Uterus (tissue), 4 donors: ENCODE results near the gene KRT71. TPM values are rescaled to one million over a fixed set of nuclear protein-coding genes. Genes with fewer than 3 reads are reported as not detected.

Source experiments
- DNase-seq, 2 donors: peaks; one replicate each; pipeline ENCODE4 v3.0.0-alpha.2; 2019 to 2020
- H3K27ac ChIP-seq, 2 donors: fragments of 200-600 bp; sonication (generic); 1 replicate in 1 of 2; 2 replicates in 1 of 2; pipeline ENCODE4 v1.5.1; 2016 to 2018
- H3K27me3 ChIP-seq, 2 donors: fragments of 200-600 bp; sonication (generic); one replicate each; pipeline ENCODE4 v1.5.1; 2018 to 2019; ENCODE audit warnings: control low read depth in 1 of 2
- H3K36me3 ChIP-seq, 2 donors: fragments of 200-600 bp; sonication (generic); one replicate each; pipeline ENCODE4 v1.5.1; 2019; ENCODE audit warnings: control low read depth in 1 of 2
- H3K4me1 ChIP-seq, 2 donors: fragments of 200-600 bp; sonication (generic); one replicate each; pipeline ENCODE4 v1.5.1; 2018 to 2019; ENCODE audit warnings: control low read depth in 1 of 2
- H3K4me3 ChIP-seq, 2 donors: fragments of 200-600 bp; sonication (generic); 1 replicate in 1 of 2; 2 replicates in 1 of 2; pipeline ENCODE4 v1.5.1; 2018 to 2019; ENCODE audit warnings: mild to moderate bottlenecking in 1 of 2
- H3K9me3 ChIP-seq, 2 donors: fragments of 200-600 bp; sonication (generic); one replicate each; pipeline ENCODE4 v1.5.1; 2019; ENCODE audit warnings: control low read depth in 1 of 2
- CTCF ChIP-seq, 4 experiments: fragments of 200-600 bp in 2 of 4; fragments of 450-650 bp in 2 of 4; sonication (generic) in 2 of 4; IDR thresholded peaks; one replicate each; pipeline ENCODE4 v1.5.1; 2016 to 2019; ENCODE audit warnings: antibody characterized with exemption in 4 of 4, mild to moderate bottlenecking in 2 of 4, moderate library complexity in 1 of 4
- POLR2A ChIP-seq, 2 donors: fragments of 450-650 bp; IDR thresholded peaks; one replicate each; pipeline ENCODE4 v1.6.1; 2016; ENCODE audit warnings: antibody characterized with exemption in 2 of 2, mild to moderate bottlenecking in 1 of 2, moderate library complexity in 1 of 2
- intact Hi-C: fragments of 100-400 bp; cut with DNase I; formaldehyde crosslinking; loops from one replicate; pipeline ENCODE4 v1.15.1; 2023; ENCODE audit warnings: low total_unique reads
- total RNA-seq, 4 donors: library from RNA; depleted of rRNA in 3 of 4; stranded (reverse); fragments of >200 nt in 3 of 4; gene quantifications; one replicate each; pipeline versions ENCODE4 v1.1.0 to v1.2.4, GENCODE V29; 2014 to 2023
- donor health status: DM: yes; HTN: yes; CAD: no.

KRT71 gene
- total RNA-seq, 4 donors from 2014 or later = not detected

DNA sequence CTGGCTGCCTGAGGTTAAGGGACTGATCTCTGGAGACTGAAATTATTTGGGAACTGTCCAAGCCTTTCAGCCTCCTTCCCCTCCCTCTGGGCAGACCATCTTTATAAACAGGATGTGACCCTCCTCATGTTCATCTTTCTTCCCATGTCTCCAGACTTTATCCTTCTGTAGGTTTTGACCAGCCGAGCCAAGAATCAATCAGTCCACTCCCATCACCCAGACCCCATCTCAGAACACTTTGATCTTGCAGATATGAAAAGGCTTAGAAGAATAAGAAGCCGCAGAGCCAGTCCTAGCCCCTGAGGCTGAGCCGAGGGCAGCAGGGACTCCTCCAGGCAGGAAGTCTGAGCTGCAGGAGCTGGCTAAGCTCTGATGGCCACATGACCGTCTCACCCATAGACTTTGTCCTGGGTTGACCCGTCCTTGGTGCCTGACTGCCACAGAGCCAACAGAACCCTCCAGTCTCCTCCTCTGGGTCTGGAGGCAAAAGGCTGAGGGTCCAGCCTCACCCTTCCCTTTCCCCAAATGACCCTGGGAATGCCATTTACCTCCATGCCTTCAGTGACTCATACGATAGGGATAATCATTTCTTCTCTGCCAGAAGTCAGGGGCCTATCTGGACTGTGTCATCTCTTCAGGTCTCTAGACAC is 1.6 kb downstream of the KRT71 start:
- no peaks in the 10 kb centered on the region for H3K27me3 ChIP-seq
- DNase-seq = no peak
- H3K4me1 ChIP-seq = no peaks in the 10 kb centered on the region
- no peaks in the 10 kb centered on the region for H3K9me3 ChIP-seq
- no peak overlapping the region for H3K4me3 ChIP-seq
- no peak overlapping the region for H3K27ac ChIP-seq
- intact Hi-C loops = no loop called here
- no peaks in the 10 kb centered on the region for H3K36me3 ChIP-seq
- TF ChIP-seq CTCF (IDR thresholded peaks at IDR 0.05) = no peak
- TF ChIP-seq POLR2A (IDR thresholded peaks at IDR 0.05) = no peak

DNA sequence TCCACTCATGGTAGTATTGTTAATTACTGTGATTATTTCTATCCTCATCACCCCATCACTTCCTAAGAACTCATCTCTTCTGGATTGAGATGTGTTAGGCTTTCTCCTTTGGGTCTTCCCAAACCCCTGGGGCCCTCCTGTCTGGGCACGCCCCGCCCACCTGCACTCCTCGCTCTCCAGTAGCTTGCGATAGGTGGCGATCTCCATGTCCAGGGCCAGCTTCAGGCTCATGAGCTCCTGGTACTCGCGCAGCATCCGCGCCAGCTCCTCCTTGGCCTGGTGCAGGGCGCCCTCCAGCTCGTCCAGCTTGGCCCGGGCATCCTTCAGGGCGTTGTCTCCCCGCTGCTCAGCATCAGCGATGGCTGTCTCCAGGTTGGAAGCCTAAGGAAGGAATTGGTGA is 6.8 kb downstream of the KRT71 start:
- Histone ChIP-seq H3K27ac (no peak overlapping the region), H3K9me3 (no peaks in the 10 kb centered on the region), H3K4me1 (no peaks in the 10 kb centered on the region), H3K27me3 (no peaks in the 10 kb centered on the region), H3K4me3 (no peak overlapping the region), H3K36me3 (no peaks in the 10 kb centered on the region)
- DNase-seq = no peak
- TF ChIP-seq CTCF (IDR thresholded peaks at IDR 0.05) (no peak), POLR2A (IDR thresholded peaks at IDR 0.05) (no peak)
- intact Hi-C loops = no loop called here

- H3K4me1 ChIP-seq = no peaks in the 10 kb centered on the region
- intact Hi-C loops = no loop called here
- H3K27ac ChIP-seq = no peak overlapping the region
- no peaks in the 10 kb centered on the region for H3K27me3 ChIP-seq
- DNase-seq = no peak
- TF ChIP-seq POLR2A (IDR thresholded peaks at IDR 0.05) = no peak
- TF ChIP-seq CTCF (IDR thresholded peaks at IDR 0.05) = no peak
- H3K36me3 ChIP-seq = no peaks in the 10 kb centered on the region
- H3K9me3 ChIP-seq = no peaks in the 10 kb centered on the region
- no peak overlapping the region for H3K4me3 ChIP-seq
Observed at GRCh38 chr12:52543985-52544883, 8.7 kb downstream of the KRT71 start.

- Histone ChIP-seq H3K27ac (no peak overlapping the region), H3K4me3 (no peak overlapping the region), H3K4me1 (no peaks in the 10 kb centered on the region), H3K9me3 (no peaks in the 10 kb centered on the region), H3K27me3 (no peaks in the 10 kb centered on the region), H3K36me3 (no peaks in the 10 kb centered on the region)
- intact Hi-C loops = no loop called here
- DNase-seq = no peak
- TF ChIP-seq CTCF (IDR thresholded peaks at IDR 0.05) (no peak), POLR2A (IDR thresholded peaks at IDR 0.05) (no peak)
Observed at GRCh38 chr12:52542785-52543318, 10.1 kb downstream of the KRT71 start.

- Histone ChIP-seq H3K27me3 (no peaks in the 10 kb centered on the region), H3K4me1 (no peaks in the 10 kb centered on the region), H3K27ac (no peak overlapping the region), H3K4me3 (no peak overlapping the region), H3K36me3 (no peaks in the 10 kb centered on the region), H3K9me3 (no peaks in the 10 kb centered on the region)
- TF ChIP-seq CTCF (IDR thresholded peaks at IDR 0.05) = no peak
- TF ChIP-seq POLR2A (IDR thresholded peaks at IDR 0.05) = no peak
- intact Hi-C loops = no loop called here
- DNase-seq = no peak
Observed at GRCh38 chr12:52542157-52542556, 10.8 kb downstream of the KRT71 start.
